Left ventricle myocardium inferior (tissue), 1 donor: Measurements from ENCODE around the gene CRTC3. TPM values are rescaled to one million over a fixed set of nuclear protein-coding genes. Genes with fewer than 3 reads are reported as not detected.

Experiments used
- DNase-seq: peaks from one replicate; pipeline ENCODE4 v3.0.0-alpha.2; 2020
- H3K27ac ChIP-seq: fragments of 200-600 bp; replicated peaks from 2 replicates; pipeline ENCODE4 v1.8.0; 2021
- H3K27me3 ChIP-seq: fragments of 200-600 bp; 2 replicates; pipeline ENCODE4 v1.8.0; 2021; ENCODE audit warnings: low read depth
- H3K36me3 ChIP-seq: fragments of 200-600 bp; 2 replicates; pipeline ENCODE4 v1.8.0; 2021
- H3K4me1 ChIP-seq: fragments of 200-600 bp; 2 replicates; pipeline ENCODE4 v1.8.0; 2021
- H3K4me3 ChIP-seq: fragments of 200-600 bp; 2 replicates; pipeline ENCODE4 v1.8.0; 2021; ENCODE audit warnings: mild to moderate bottlenecking, moderate library complexity
- H3K9me3 ChIP-seq: fragments of 200-600 bp; replicated peaks from 2 replicates; pipeline ENCODE4 v1.8.0; 2021
- intact Hi-C: fragments of 100-400 bp; cut with micrococcal nuclease; formaldehyde crosslinking; loops from one replicate; pipeline ENCODE4 v1.11.0; 2022
- total RNA-seq: library from RNA; stranded (reverse); fragmentation: NEBNext Ultra II Directional; extraction: Animal tissue kit (Norgen Biotek cat#: 25700); gene quantifications from one replicate; pipeline ENCODE4 v1.2.1, GENCODE V29; 2021
- TF ChIP-seq, protein P1 (sequence below): fragments of 200-600 bp; IDR thresholded peaks from 2 replicates; pipeline ENCODE4 v1.8.0; 2021; ENCODE audit warnings: antibody characterized with exemption, mild to moderate bottlenecking, borderline replicate concordance
- donor health status: DM: no; HTN: yes; CAD: no; lungs with severe emphysema.

CRTC3 gene
- total RNA-seq, 1 donor from 2014 or later = 24.1 TPM

DNA sequence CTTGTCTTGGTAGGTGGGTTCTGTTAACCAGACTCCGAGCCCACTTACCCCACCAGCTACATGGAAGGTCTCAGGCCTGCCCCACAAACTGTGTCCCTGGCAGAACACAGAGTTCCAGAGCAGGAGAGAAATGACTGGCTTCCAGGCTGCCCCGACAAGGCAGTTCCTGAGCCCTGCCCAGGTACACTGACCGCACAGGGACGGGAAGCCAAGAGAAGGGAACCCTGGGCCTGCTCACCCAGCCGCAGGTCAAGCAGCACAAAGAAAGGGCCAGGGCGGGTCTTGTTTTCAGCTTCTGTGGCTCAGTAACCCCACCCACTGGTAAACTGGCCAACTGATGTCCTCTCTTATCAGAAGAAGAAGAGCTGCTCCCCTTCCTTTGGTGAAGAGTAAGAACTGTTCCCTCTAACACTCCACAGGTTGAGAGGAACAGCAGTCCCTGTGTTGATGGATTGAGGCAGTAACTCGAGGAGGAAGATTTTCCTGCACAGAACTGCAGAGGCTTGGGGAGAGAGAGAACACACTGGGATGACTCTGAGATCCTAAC, 68.4 kb downstream of the CRTC3 start:
- intact Hi-C loops = no loop called here
- TF ChIP-seq, protein P1, sequence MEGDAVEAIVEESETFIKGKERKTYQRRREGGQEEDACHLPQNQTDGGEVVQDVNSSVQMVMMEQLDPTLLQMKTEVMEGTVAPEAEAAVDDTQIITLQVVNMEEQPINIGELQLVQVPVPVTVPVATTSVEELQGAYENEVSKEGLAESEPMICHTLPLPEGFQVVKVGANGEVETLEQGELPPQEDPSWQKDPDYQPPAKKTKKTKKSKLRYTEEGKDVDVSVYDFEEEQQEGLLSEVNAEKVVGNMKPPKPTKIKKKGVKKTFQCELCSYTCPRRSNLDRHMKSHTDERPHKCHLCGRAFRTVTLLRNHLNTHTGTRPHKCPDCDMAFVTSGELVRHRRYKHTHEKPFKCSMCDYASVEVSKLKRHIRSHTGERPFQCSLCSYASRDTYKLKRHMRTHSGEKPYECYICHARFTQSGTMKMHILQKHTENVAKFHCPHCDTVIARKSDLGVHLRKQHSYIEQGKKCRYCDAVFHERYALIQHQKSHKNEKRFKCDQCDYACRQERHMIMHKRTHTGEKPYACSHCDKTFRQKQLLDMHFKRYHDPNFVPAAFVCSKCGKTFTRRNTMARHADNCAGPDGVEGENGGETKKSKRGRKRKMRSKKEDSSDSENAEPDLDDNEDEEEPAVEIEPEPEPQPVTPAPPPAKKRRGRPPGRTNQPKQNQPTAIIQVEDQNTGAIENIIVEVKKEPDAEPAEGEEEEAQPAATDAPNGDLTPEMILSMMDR = peak; percentile 35
- peaks cover 60% of the 10 kb centered on the region for H3K4me1 ChIP-seq
- H3K27me3 ChIP-seq = no peaks in the 10 kb centered on the region
- H3K9me3 ChIP-seq = no peaks in the 10 kb centered on the region
- H3K4me3 ChIP-seq = no peak overlapping the region
- peak overlapping the region; percentile 79 for H3K27ac ChIP-seq
- H3K36me3 ChIP-seq = peaks cover 30% of the 10 kb centered on the region
- DNase-seq = peak; percentile 53

DNA sequence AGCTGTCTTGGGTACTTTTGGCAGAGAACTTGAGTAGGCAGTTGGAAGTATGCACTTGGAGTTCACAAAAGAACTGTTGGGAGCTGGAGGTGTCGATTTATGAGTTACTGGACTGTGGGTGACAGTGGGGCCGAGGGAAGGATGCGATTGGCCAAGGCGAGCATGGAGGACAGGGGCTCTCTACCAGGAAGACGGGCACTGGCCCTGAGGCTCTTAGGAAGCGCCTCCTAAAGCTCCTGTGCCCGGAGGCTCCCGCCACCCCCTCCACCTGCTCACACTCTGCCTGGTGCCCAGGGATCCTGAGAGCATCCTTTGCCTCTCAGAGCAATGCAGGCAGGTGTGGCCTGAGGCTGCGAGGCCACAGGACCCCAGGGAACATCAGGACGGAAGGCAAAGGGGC, 69.0 kb downstream of the CRTC3 start:
- intact Hi-C loops = no loop called here
- no peaks in the 10 kb centered on the region for H3K9me3 ChIP-seq
- H3K36me3 ChIP-seq = peaks cover 30% of the 10 kb centered on the region
- TF ChIP-seq, protein P1 = no peak
- H3K4me1 ChIP-seq = peaks cover 54% of the 10 kb centered on the region
- no peak for DNase-seq
- H3K4me3 ChIP-seq = no peak overlapping the region
- no peaks in the 10 kb centered on the region for H3K27me3 ChIP-seq
- H3K27ac ChIP-seq = peak overlapping the region; percentile 79

DNA sequence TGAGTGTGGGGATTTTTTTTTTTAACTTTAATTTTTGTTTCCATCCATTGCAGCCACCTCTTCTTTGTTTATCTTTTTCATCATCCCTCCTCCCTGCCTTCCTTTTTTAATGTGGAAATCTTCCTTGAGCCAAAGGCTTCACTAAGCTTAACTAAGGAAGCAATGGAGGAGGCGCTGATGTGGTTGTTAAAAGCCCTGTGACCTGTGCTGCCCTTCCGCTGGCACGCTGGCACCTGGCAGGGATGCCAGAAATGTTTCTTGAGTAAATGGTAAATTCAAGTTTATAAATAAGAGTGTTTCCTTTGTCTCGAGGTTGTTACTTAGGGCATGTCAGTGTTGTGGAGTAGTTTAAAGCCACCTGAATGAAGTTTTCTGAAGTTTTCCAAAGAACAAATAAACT, 69.4 kb downstream of the CRTC3 start:
- H3K27me3 ChIP-seq = no peaks in the 10 kb centered on the region
- TF ChIP-seq, protein P1 = no peak
- H3K4me3 ChIP-seq = no peak overlapping the region
- peak overlapping the region; percentile 79 for H3K27ac ChIP-seq
- peaks cover 50% of the 10 kb centered on the region for H3K4me1 ChIP-seq
- DNase-seq = no peak
- intact Hi-C loops = no loop called here
- H3K36me3 ChIP-seq = peaks cover 30% of the 10 kb centered on the region
- no peaks in the 10 kb centered on the region for H3K9me3 ChIP-seq

DNA sequence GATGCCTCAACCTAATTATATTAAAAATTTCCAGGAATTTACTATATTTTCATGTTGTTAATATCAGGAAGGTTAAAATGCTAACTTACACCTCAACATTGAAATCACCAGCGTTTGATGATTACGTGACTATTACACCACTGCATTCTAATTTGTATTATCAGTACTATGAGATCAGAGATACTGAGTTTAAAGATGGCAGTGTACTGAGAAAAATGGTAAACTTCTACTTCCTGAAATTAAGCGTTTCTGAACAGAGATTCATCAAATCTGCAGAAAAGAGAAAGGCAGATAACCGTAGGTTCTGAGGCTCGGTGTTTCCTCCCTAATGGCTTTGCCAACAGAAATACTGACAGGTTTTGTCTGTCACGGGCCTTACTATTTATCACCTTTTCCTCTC, 69.9 kb downstream of the CRTC3 start:
- TF ChIP-seq, protein P1 = no peak
- Histone ChIP-seq H3K4me1 (peaks cover 44% of the 10 kb centered on the region), H3K27ac (no peak overlapping the region), H3K36me3 (peaks cover 26% of the 10 kb centered on the region), H3K9me3 (no peaks in the 10 kb centered on the region), H3K4me3 (no peak overlapping the region), H3K27me3 (no peaks in the 10 kb centered on the region)
- no peak for DNase-seq
- intact Hi-C loops = loop anchor here (5.0 kb wide), 1 partner anchor 67 kb away; no protein-coding TSS in a partner anchor

DNA sequence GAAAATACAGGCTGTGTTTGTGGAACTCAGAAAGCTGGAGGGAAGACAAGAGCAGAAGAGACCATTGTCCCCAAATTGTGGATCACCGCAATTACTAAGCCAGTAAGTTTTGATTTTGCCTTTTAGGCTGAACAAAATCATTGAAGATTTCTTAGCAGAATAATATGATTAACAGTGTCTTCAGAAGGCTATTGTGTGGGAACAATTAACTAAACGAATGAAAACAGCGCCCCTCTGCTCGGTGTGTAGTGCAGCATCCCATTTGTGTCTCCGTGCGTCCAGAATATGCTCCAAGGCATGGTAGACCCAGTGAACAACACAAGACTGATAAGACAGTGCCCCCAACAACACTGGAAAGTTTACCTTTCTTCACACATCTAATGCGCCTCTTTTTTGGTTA, 71.2 kb downstream of the CRTC3 start:
- H3K9me3 ChIP-seq = no peaks in the 10 kb centered on the region
- H3K27ac ChIP-seq = no peak overlapping the region
- TF ChIP-seq, protein P1 = no peak
- no peak for DNase-seq
- H3K4me3 ChIP-seq = no peak overlapping the region
- H3K27me3 ChIP-seq = no peaks in the 10 kb centered on the region
- H3K4me1 ChIP-seq = peaks cover 34% of the 10 kb centered on the region
- peaks cover 39% of the 10 kb centered on the region for H3K36me3 ChIP-seq
- intact Hi-C loops = loop anchor here (5.0 kb wide), 1 partner anchor 69 kb away; no protein-coding TSS in a partner anchor
